MM.1S (cell line): ENCODE measurements around the gene FREM1.
"Not testable (repeated sequence)": the region's sequence is repeated elsewhere in the genome, so short reads cannot be mapped to it uniquely, and the experiment has no call there.

ENCODE experiments used
- EZH2 ChIP-seq: fragments of 300-600 bp; sonication (generic); optimal IDR thresholded peaks from 2 replicates; pipeline ENCODE3; 2017; ENCODE audit warnings: low read depth, mild to moderate bottlenecking, antibody characterized with exemption, low read length, mixed read lengths
- EZH2phosphoT487 ChIP-seq: fragments of 300-600 bp; sonication (generic); IDR thresholded peaks from 2 replicates; pipeline ENCODE4 v1.6.1; 2018; ENCODE audit warnings: antibody characterized with exemption, low read length
- TF ChIP-seq, protein P1 (sequence below): fragments of 300-600 bp; sonication (generic); IDR thresholded peaks from 2 replicates; pipeline ENCODE4 v1.5.1; 2016; ENCODE audit warnings: antibody characterized with exemption, low read length, mixed read lengths

GRCh38 chr9:14920805-14921204 lies 10.6 kb upstream of the FREM1 start:
- TF ChIP-seq, protein P1, sequence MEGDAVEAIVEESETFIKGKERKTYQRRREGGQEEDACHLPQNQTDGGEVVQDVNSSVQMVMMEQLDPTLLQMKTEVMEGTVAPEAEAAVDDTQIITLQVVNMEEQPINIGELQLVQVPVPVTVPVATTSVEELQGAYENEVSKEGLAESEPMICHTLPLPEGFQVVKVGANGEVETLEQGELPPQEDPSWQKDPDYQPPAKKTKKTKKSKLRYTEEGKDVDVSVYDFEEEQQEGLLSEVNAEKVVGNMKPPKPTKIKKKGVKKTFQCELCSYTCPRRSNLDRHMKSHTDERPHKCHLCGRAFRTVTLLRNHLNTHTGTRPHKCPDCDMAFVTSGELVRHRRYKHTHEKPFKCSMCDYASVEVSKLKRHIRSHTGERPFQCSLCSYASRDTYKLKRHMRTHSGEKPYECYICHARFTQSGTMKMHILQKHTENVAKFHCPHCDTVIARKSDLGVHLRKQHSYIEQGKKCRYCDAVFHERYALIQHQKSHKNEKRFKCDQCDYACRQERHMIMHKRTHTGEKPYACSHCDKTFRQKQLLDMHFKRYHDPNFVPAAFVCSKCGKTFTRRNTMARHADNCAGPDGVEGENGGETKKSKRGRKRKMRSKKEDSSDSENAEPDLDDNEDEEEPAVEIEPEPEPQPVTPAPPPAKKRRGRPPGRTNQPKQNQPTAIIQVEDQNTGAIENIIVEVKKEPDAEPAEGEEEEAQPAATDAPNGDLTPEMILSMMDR: not testable (repeated sequence)
- TF ChIP-seq EZH2, EZH2phosphoT487: not testable (repeated sequence)
